ENCODE data around the gene CCNE1.

The CCNE1 gene
- 3.1 to 3.6 reads per million in 2 donors for total RNA-seq

GRCh38 chr19:29811125-29812079 lies at the start of gene CCNE1:
Gene CCNE1 (plus strand): TSS chr19:29811991. CDS start chr19:29812556, 565 bp downstream.
- DNase-seq: peak; percentile 98

- DNase-seq: no peak
These were observed 48.6 kb upstream of the CCNE1 start for GRCh38 chr19:29763196-29763595.

- no peak for DNase-seq
These were observed 47.4 kb upstream of the CCNE1 start for GRCh38 chr19:29764361-29764760.

- no peak for DNase-seq
These were observed 45.7 kb upstream of the CCNE1 start for GRCh38 chr19:29766100-29766499.

- no peak for DNase-seq
These were observed 44.6 kb upstream of the CCNE1 start for GRCh38 chr19:29767039-29767735.

- DNase-seq: no peak
These were observed 43.6 kb upstream of the CCNE1 start for GRCh38 chr19:29768166-29768565.

- no peak for DNase-seq
These were observed 41.8 kb upstream of the CCNE1 start for GRCh38 chr19:29769997-29770396.

- no peak for DNase-seq
These were observed 41.1 kb upstream of the CCNE1 start for GRCh38 chr19:29770648-29771047.

GRCh38 chr19:29771708-29772414 lies 39.9 kb upstream of the CCNE1 start:
- DNase-seq: no peak

- DNase-seq: no peak
These were observed 39.1 kb upstream of the CCNE1 start for GRCh38 chr19:29772696-29773095.

- no peak for DNase-seq
These were observed 38.6 kb upstream of the CCNE1 start for GRCh38 chr19:29773141-29773540.

GRCh38 chr19:29774126-29774525 lies 37.7 kb upstream of the CCNE1 start:
- DNase-seq: no peak

GRCh38 chr19:29777781-29778309 lies 33.9 kb upstream of the CCNE1 start:
- DNase-seq: no peak

- DNase-seq: no peak
These were observed 31.9 kb upstream of the CCNE1 start for GRCh38 chr19:29779921-29780320.

- DNase-seq: no peak
These were observed 30.2 kb upstream of the CCNE1 start for GRCh38 chr19:29781386-29782259.

- no peak for DNase-seq
These were observed 29.6 kb upstream of the CCNE1 start for GRCh38 chr19:29782260-29782580.

- no peak for DNase-seq
These were observed 28.1 kb upstream of the CCNE1 start for GRCh38 chr19:29783627-29784190.

- DNase-seq: no peak
These were observed 27.1 kb upstream of the CCNE1 start for GRCh38 chr19:29784598-29785223.

- DNase-seq: no peak
These were observed 26.4 kb upstream of the CCNE1 start for GRCh38 chr19:29785360-29785759.

- no peak for DNase-seq
These were observed 25.7 kb upstream of the CCNE1 start for GRCh38 chr19:29785955-29786589.

GRCh38 chr19:29787281-29787680 lies 24.5 kb upstream of the CCNE1 start:
- DNase-seq: no peak
